AG09319 (cell line): ENCODE measurements around the gene RAD51B.

Experiments
- DNase-seq: peaks from one replicate; pipeline ENCODE4 v3.0.0-alpha.2; 2010; ENCODE audit warnings: low read depth; ENCODE audit errors: extremely low read depth
- TF ChIP-seq, protein P1 (sequence below): IDR thresholded peaks from 2 replicates; pipeline ENCODE4 v1.5.1; 2011; ENCODE audit warnings: low read depth, mild to moderate bottlenecking, inconsistent platforms, low read length, moderate library complexity

The RAD51B gene

DNA sequence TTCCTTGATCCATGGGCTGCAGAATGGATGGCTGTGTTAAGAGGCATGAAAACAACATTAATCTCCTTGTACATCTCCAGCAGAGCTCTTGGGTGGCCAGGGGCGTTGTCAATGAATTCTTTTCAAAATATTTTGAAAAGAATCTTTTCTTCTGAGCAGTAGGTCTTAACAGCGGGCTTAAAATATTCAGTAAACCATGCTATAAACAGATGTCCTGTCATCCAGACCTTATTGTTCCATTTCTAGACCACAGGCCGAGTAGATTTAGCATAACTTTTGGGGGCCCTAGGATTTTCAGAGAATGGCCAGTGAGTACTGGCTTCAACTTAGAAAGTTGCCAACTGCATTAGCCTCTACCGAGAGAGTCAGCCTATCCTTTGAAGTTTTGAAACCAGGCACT, 130.2 kb downstream of the RAD51B start:
- TF ChIP-seq, protein P1, sequence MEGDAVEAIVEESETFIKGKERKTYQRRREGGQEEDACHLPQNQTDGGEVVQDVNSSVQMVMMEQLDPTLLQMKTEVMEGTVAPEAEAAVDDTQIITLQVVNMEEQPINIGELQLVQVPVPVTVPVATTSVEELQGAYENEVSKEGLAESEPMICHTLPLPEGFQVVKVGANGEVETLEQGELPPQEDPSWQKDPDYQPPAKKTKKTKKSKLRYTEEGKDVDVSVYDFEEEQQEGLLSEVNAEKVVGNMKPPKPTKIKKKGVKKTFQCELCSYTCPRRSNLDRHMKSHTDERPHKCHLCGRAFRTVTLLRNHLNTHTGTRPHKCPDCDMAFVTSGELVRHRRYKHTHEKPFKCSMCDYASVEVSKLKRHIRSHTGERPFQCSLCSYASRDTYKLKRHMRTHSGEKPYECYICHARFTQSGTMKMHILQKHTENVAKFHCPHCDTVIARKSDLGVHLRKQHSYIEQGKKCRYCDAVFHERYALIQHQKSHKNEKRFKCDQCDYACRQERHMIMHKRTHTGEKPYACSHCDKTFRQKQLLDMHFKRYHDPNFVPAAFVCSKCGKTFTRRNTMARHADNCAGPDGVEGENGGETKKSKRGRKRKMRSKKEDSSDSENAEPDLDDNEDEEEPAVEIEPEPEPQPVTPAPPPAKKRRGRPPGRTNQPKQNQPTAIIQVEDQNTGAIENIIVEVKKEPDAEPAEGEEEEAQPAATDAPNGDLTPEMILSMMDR = no peak
- DNase-seq = no peak

DNA sequence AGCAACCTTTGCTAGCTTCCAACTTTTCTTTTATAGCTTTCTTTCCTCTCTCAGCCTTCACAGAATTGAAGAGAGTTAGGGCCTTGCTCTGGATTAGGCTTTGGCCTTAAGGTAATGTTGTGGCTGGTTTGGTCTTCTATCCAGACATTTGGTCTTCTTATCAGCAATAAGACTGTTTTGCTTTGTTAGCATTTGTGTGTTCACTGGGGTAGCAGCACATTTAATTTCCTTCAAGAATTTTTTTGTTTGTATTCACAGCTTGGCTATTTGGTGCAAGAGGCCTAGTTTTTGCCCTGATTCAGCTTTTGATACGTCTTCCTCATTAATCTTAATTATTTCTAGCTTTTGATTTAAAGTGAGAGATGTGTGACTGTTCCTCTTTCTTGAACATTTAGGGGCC, 130.8 kb downstream of the RAD51B start:
- TF ChIP-seq, protein P1 = no peak
- no peak for DNase-seq

DNA sequence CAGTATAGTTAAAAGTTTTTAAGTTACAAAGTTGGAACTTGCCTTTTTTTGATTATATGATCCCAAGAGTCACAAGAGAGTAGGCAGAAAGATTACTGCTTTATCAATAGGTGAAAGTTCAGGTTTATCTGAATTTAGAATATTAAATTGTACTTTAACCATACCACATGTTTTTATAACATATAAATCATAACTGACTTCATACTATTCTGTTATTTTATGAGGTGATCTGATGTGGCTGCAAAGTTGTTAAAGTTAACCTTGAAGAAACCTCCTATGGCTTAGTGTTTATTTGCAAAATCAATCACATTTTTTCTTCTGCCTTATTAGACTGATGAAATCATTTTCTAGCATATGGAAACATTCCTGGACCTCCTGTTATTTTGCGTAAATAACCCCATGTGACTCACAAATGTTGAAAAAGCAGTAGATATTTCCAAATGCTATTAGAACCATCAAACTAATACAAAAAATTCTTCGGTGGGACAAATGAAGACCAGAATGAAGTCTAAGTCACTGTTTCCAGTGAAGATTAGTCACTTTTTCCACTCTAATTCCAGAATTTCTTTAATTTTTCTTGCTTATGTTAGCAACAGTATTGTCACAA, 132.1 kb downstream of the RAD51B start:
- TF ChIP-seq, protein P1 = no peak

DNA sequence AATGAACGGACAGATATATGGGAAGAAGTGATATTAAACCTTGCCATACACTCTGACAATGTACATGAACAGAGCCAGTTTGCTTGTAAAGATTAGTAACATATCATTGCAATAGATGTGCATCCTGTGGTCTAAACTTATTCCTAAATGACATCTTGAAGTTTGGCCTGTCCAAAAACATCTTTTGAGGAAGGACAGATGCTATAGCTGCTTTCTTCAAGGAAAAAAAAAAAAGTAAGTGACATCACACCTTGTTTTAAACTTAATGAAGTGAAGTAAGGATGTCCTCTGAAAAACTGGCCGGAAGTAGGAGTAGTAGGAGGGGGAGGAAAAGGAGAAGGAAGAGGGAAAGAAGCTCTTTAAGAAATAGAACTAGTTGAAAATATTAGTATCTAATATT, 132.8 kb downstream of the RAD51B start:
- no peak for DNase-seq
- TF ChIP-seq, protein P1 = no peak

More for the DNA sequence above, 132.1 kb downstream of the RAD51B start:
- no peak for DNase-seq

DNA sequence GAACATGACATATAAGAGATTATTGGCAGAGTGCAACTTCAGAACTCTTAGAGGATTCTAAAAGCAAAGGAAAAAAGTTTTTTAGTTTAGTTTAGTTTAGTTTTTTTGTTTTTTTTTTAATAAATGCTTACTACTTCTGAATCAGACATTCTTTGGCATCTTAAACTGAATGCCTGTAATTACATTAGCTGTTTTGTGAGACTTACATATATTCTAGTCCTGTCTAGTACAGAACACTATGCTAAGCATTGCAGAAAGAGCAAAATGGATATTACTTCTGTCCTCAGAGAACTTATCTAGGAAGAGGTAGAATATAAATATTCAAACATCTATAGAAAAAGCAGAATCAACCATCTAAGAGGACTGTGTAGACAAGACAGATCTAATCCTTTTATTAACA, 133.2 kb downstream of the RAD51B start:
- DNase-seq = no peak
- TF ChIP-seq, protein P1 = no peak

DNA sequence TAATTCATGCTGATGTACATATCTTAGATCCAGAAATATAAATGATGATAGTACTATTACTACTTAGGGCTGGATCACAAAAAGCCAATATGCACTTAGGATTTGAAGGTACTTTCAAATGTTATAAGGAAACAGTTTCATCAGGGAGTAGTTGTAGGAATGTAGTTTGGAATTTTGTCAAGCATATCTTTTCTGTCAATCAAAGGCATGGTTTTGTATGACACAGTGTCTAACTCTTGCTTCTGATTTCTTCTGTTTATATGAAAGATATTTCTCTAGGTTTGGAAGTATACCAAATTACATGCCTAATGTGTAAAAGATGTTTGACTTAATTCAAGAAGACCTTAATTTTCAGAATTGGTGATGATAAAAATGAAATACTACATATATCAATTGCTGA, 135.7 kb downstream of the RAD51B start:
- DNase-seq = no peak
- TF ChIP-seq, protein P1 = no peak

DNA sequence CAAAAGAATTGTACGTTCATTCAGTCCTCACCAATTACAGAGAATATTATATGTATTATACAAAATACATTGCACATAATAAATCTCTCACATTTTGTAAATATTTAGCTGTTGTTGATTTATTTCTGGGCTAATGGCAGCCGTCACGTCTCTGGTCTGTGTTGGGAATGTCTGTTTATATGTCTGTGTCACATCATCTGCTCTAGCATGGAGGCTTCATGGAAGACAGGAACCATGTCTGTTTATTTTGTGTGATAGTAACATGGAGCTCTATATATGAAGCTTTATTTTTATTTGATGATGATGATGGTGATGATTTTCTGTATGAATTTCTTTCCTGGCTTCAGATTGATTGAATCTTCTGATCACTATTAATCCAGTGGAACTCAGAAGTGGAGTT, 138.4 kb downstream of the RAD51B start:
- TF ChIP-seq, protein P1 = no peak

More for the DNA sequence above, 138.4 kb downstream of the RAD51B start:
- no peak for DNase-seq
